HG03354 (cell line): ENCODE results near the gene CRACR2A.
A peak's percentile ranks its signal among the peaks of the same experiment; 100 is the strongest.

Experiments
- ATAC-seq: cut with Tn5 transposase; IDR thresholded peaks from one replicate; pipeline ENCODE4 v1.9.1; 2021; ENCODE audit warnings: mild to moderate bottlenecking; ENCODE audit not compliant: unreplicated experiment, poor library complexity, severe bottlenecking

The CRACR2A gene

DNA sequence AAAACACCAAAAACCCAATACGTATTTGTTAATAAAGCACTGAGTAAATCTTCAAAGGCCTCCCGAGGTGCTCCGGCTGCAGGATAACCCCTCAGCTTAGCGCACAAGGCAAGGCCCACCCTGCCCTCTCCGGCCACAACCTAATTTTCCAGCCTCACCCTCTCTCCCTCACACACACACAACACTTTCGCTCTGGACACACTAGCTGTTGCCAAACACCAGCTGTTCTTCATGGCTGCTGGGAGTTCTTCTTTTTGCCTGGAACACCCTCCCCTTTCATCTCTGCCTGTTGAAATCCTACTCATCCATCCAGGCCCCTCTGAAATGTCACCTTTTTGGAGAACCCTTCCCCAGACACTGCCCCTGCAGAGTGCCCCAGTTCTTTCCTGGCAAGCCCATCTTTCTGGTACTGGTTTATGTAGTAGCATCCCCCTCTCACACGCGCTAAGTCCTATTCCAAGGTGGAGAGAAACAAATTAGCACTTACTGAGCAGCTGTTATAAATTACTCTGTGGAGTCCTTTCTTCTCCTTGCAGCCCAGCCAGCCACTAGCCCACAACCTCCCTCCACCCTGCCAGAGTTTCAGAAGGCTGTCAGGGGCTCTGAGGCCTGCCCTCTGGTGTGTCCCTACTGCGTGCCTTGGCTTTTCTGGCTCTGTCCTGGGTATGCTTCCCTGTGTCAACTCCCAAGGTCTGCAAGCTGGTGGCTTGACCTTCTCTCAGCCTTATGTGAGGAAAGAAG, 805 bp upstream of the CRACR2A start:
- ATAC-seq, result no peak

GRCh38 chr12:3752096-3752709, 706 bp downstream of the CRACR2A start:
- peak; percentile 78 for ATAC-seq

GRCh38 chr12:3751151-3752095, 1.5 kb downstream of the CRACR2A start:
- no peak for ATAC-seq

DNA sequence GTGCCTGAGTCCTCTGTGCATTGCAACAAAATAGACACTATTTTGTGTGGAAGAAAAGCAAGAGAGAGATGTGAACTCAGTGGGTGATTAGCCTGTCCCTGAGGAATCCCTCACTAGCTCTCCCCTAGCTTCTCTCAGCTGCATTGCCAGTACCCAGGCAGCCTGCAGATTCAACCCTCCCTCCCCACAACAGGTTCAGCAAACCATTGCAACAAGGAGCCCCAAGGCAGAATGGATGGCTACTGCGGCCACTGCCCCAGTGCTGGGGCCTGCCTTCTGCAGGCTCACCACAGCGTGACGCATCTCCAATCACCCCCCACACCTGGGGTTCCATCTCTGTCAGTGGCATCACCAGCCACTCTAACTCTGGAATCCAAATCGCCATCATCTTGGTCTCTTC, 2.3 kb downstream of the CRACR2A start:
- no peak for ATAC-seq

GRCh38 chr12:3748620-3749019, 4.3 kb downstream of the CRACR2A start:
- ATAC-seq, result no peak

DNA sequence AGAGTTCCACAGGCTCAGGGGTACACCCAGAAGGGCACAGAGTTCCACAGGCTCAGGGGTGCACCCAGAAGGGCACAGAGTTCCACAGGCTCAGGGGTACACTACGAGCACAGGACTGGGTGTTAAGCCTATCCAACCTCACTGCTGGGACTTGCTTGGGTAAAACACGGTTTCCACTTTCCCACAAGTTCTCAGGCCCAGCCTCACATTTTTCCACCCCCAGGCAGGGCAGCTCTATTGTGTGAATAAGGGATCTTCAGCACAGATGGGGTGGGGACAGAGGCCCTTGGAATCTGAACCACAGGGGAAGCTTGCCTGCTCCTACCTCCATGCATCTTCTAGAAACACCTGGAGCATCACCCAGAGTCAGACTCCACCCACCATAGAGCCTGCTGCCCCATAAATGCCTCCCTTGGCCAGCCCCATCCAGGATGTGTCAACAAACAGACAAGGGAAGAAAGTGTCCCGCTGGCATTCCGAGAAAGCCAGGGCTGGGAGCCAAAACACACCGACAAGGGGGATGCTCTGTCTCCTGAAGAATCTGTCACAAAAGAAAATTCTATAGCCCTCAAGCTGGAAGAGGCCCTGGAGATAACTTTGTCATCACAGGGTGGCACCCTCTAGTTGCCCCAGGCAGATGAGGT, 4.8 kb downstream of the CRACR2A start:
- ATAC-seq, result no peak

DNA sequence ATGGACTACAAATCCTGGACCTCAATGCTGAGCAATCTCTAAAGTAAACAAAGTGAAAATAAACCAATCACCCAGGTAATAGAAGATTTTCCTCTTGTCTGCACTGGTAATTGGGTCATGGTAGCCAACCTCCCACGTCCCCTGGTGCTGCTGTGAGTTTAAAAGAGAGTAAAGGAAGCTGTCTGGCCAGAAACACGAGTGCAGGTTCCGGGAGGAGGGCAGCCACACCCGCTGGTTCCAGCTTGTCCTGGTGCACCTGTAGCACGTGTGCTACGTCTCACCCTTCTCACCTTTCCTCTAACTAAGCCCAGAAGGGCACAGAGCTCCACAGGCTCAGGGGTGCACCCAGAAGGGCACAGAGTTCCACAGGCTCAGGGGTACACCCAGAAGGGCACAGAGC, 5.4 kb downstream of the CRACR2A start:
- no peak for ATAC-seq

DNA sequence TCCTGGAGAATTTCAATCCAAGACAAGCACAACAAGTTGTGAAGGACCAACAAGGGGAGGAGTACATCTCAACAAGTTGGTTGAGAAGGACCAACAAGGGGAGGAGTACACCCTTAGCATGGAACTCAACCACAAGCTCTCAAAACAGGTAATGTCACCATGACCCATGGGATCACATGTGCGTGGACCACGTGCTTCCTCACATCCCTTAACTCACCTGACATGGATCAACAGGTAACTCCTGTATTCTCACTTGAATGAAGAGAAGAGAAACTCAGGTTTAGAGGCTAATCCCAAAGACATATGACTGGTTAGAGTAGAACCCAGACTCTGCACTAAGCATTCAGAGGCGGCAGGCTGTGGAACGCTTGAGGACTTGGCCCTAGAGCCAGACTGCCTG, 6.2 kb downstream of the CRACR2A start:
- no peak for ATAC-seq

- ATAC-seq, result no peak
Observed at GRCh38 chr12:3745152-3745551, 7.8 kb downstream of the CRACR2A start.

DNA sequence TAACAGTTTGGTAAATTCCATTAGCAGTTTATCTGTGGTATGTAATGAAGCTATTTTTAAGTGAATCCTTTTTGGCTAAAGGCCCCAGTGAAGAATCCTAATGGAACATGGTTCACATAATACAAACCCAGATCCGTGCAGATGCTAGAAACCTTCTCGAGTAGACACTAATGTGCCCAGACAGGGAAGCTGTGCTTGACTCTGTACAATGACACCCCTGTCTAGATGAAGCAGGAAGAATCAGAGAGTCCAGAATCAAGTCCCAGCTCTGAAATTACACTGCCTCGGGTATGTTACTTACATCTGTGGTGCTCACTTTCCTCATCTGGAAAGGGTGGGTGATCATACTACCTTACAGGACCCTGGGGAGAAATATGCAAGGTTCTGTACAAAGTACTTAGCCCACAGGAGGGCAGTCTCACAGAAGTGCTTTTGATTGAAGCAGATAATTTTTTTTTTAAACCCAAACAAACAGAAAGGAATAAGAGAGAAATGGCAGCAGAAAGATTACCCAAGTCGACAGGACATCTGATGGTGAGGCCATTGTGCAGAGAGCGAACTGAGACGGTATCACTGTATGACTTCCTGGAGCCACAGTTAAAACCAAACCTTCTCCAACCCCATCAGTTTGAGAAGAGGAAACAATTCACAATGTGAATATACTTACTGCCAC, 8.5 kb downstream of the CRACR2A start:
- ATAC-seq, result no peak

- ATAC-seq, result no peak
Observed at GRCh38 chr12:3743803-3744202, 9.1 kb downstream of the CRACR2A start.

- no peak for ATAC-seq
Observed at GRCh38 chr12:3741882-3742672, 10.8 kb downstream of the CRACR2A start.

GRCh38 chr12:3740480-3741231, 12.3 kb downstream of the CRACR2A start:
- ATAC-seq, result no peak

- ATAC-seq, result no peak
Observed at GRCh38 chr12:3735432-3735831, 17.5 kb downstream of the CRACR2A start.

GRCh38 chr12:3732901-3733300, 20.0 kb downstream of the CRACR2A start:
- no peak for ATAC-seq

DNA sequence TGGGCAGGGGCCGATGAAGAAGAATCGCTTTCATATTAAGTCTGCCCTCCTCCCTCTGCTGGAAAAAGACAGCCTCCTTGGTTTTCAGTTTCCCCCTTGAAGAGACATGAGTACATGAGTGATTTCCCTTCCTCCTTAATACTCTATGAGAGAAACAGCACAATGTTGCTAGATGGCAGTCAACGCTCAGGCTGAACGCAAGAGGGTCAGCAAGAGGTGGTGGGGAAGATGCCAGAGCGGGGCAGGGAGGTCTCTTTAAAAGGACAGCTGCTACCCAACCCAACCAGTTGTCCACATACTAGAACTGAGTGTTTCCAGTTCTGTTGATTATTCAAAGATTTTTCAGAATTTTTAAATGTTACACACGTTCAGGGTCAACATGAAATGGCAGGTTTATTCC, 22.8 kb downstream of the CRACR2A start:
- ATAC-seq, result no peak

DNA sequence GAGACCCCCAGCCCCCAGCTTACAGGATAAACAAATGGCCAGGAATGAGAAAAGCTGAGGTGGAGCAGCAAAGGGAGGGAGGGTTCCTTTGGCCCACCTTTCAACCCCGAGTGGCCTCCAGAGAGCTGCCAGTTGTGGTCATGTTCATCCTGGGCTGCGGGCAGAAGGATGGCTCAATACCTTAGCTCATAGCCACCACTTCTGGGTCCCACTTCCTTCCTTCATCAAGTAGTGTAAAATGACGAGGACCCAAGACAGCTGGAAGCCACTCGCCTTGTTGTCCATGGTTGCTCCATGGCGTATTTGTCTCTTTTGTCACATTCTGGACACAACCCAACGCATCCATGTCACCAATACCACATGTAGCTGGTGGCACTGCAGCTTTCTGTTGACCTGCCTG, 24.2 kb downstream of the CRACR2A start:
- peak; percentile 33 for ATAC-seq
